Esophagus squamous epithelium (tissue), 4 donors: ENCODE measurements around the gene GLB1L2.

ENCODE experiments used
- POLR2A ChIP-seq, 4 donors: fragments of 450-650 bp; IDR thresholded peaks; one replicate each; pipeline ENCODE4 v1.6.1; 2017; ENCODE audit warnings: antibody characterized with exemption in 4 of 4, mild to moderate bottlenecking in 4 of 4, moderate library complexity in 3 of 4
- TF ChIP-seq, protein P1 (sequence below), 6 experiments: fragments of 450-650 bp in 4 of 6; fragments of 200-600 bp in 2 of 6; sonication (generic) in 2 of 6; IDR thresholded peaks; one replicate each; pipeline ENCODE4 v1.5.1; 2016 to 2019; ENCODE audit warnings: antibody characterized with exemption in 6 of 6, mild to moderate bottlenecking in 4 of 6, moderate library complexity in 4 of 6

DNA sequence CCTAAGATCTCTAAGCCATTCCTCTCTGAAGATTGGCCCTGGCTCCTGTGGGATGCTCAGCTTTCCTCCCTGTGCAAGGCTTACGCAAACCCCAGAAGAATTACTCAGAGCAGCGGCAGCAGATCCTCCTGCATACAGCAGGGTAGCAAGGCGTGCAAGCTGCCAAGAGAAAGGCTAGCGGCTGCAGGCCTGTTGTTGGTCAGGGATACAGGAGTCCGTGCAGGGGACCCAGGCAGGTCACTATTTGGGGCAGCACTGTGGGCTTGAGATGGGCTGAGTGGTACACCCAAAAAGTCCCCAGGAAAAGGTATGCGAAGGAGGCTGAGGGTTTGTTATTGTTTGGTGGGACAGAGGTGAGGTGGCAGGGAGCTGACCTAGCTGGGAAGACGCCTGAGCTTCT lies 1.5 kb downstream of the GLB1L2 start:
- TF ChIP-seq, protein P1, sequence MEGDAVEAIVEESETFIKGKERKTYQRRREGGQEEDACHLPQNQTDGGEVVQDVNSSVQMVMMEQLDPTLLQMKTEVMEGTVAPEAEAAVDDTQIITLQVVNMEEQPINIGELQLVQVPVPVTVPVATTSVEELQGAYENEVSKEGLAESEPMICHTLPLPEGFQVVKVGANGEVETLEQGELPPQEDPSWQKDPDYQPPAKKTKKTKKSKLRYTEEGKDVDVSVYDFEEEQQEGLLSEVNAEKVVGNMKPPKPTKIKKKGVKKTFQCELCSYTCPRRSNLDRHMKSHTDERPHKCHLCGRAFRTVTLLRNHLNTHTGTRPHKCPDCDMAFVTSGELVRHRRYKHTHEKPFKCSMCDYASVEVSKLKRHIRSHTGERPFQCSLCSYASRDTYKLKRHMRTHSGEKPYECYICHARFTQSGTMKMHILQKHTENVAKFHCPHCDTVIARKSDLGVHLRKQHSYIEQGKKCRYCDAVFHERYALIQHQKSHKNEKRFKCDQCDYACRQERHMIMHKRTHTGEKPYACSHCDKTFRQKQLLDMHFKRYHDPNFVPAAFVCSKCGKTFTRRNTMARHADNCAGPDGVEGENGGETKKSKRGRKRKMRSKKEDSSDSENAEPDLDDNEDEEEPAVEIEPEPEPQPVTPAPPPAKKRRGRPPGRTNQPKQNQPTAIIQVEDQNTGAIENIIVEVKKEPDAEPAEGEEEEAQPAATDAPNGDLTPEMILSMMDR (IDR thresholded peaks at IDR 0.05), result no peak
- no peak for TF ChIP-seq POLR2A (IDR thresholded peaks at IDR 0.05)
